Measurements from ENCODE around the gene SPOCK2. TPM values are rescaled to one million over a fixed set of nuclear protein-coding genes. Genes with fewer than 3 reads are reported as not detected.

The SPOCK2 gene
- total RNA-seq, 4 donors from 2014 or later: 1.8 to 18.7 (median 4.5) TPM

DNA sequence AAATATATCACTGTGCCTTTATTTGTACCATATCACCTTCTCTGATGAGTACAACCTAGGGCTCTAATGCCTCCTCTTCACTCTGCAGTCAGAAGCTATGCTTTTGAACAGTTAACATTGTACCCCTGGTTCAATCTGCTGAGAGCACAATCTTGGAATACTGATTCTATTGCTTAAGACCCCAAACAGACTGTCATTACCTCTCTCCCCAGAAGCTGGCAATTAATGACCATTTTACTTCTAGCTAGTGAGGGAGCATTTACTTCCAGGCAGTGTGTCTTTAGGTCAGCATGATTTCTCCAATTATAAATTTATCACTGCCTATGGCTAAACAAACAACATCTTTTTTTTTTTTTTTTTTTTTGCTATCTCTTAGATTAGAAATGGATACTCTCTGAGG, 36.0 kb upstream of the SPOCK2 start:
- peak overlapping the region; percentile 43 to 65 for H3K27ac ChIP-seq
- TF ChIP-seq POLR2A (IDR thresholded peaks at IDR 0.05) (no peak), CTCF (IDR thresholded peaks at IDR 0.05) (no peak)
- H3K36me3 ChIP-seq: no peaks in the 10 kb centered on the region
- H3K27me3 ChIP-seq: no peaks in the 10 kb centered on the region
- H3K9me3 ChIP-seq: no peaks in the 10 kb centered on the region
- H3K4me3 ChIP-seq: no peak overlapping the region
- H3K4me1 ChIP-seq: no peaks in the 10 kb centered on the region
- DNase-seq: no peak
- intact Hi-C loops (cut with DNase I; ENCODE audit: low total_unique reads): no loop called here

DNA sequence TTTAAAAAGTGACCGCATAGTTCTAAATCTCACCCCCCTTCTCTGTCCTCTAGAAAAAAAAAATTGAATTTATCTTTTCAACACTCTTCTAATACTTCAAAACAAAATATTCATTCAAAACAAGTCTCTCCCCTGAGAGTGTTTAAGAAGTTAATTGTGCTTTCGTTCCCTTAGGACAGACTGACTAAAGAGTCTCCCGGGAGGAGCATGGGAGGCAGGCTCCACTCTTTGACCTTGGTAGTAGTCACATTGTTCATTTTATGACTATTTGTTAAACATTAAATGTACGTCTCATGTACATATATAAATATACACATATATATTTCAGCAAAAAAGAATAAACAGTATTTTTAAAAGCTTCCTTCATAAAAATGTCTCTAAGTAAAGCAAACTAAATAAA, 35.3 kb upstream of the SPOCK2 start:
- DNase-seq: no peak
- Histone ChIP-seq H3K27ac (no peak overlapping the region), H3K27me3 (no peaks in the 10 kb centered on the region), H3K36me3 (no peaks in the 10 kb centered on the region), H3K9me3 (no peaks in the 10 kb centered on the region), H3K4me1 (no peaks in the 10 kb centered on the region), H3K4me3 (no peak overlapping the region)
- TF ChIP-seq CTCF (IDR thresholded peaks at IDR 0.05) (no peak), POLR2A (IDR thresholded peaks at IDR 0.05) (no peak)
- intact Hi-C loops (cut with DNase I; ENCODE audit: low total_unique reads): no loop called here

GRCh38 chr10:72122221-72122620, 33.9 kb upstream of the SPOCK2 start:
- H3K36me3 ChIP-seq: no peaks in the 10 kb centered on the region
- H3K27me3 ChIP-seq: no peaks in the 10 kb centered on the region
- TF ChIP-seq CTCF (IDR thresholded peaks at IDR 0.05): no peak
- TF ChIP-seq POLR2A (IDR thresholded peaks at IDR 0.05): no peak
- no peak overlapping the region for H3K4me3 ChIP-seq
- DNase-seq: no peak
- intact Hi-C loops (cut with DNase I; ENCODE audit: low total_unique reads): no loop called here
- no peaks in the 10 kb centered on the region for H3K4me1 ChIP-seq
- H3K27ac ChIP-seq: no peak overlapping the region
- H3K9me3 ChIP-seq: no peaks in the 10 kb centered on the region

DNA sequence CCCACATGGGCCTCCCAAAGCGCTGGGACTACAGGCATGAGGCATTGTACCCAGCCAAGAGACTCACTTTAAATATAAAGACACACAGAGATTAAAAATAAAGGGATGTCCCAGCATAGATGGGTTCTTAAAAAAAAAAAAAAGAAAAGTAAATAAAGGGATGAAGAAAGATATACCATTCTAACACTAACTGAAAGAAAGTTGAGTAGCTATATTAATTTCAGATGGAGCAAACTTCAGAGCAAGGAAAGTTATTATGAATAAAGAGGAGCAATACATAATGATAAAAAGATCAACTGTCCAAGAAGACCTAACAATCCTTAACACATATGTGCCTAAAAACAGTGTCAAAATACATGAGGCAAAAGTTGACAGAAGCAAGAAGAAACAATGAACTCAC, 33.0 kb upstream of the SPOCK2 start:
- Histone ChIP-seq H3K36me3 (no peaks in the 10 kb centered on the region), H3K4me1 (no peaks in the 10 kb centered on the region), H3K4me3 (no peak overlapping the region), H3K9me3 (no peaks in the 10 kb centered on the region), H3K27ac (no peak overlapping the region), H3K27me3 (no peaks in the 10 kb centered on the region)
- DNase-seq: no peak
- intact Hi-C loops (cut with DNase I; ENCODE audit: low total_unique reads): no loop called here
- TF ChIP-seq POLR2A (IDR thresholded peaks at IDR 0.05): no peak
- TF ChIP-seq CTCF (IDR thresholded peaks at IDR 0.05): no peak

- no peak for DNase-seq
- H3K27me3 ChIP-seq: no peaks in the 10 kb centered on the region
- TF ChIP-seq CTCF (IDR thresholded peaks at IDR 0.05) (no peak), POLR2A (IDR thresholded peaks at IDR 0.05) (no peak)
- H3K36me3 ChIP-seq: no peaks in the 10 kb centered on the region
- intact Hi-C loops (cut with DNase I; ENCODE audit: low total_unique reads): no loop called here
- no peaks in the 10 kb centered on the region for H3K4me1 ChIP-seq
- no peak overlapping the region for H3K4me3 ChIP-seq
- H3K9me3 ChIP-seq: no peaks in the 10 kb centered on the region
- no peak overlapping the region for H3K27ac ChIP-seq
Observed at GRCh38 chr10:72116372-72116771, 28.0 kb upstream of the SPOCK2 start.
